Gastrocnemius medialis (tissue), 4 donors: ENCODE data around the gene GNAO1.

Source experiments
- CTCF ChIP-seq, 5 experiments: fragments of 450-650 bp in 3 of 5; fragments of 200-600 bp in 2 of 5; sonication (generic) in 2 of 5; IDR thresholded peaks in 4 of 5; conservative IDR thresholded peaks in 1 of 5; 1 replicate in 4 of 5; 2 replicates in 1 of 5; pipeline ENCODE4 v1.5.1; 2016 to 2019; ENCODE audit warnings: antibody characterized with exemption in 5 of 5, mild to moderate bottlenecking in 3 of 5, moderate library complexity in 3 of 5
- POLR2A ChIP-seq, 2 donors: fragments of 450-650 bp; IDR thresholded peaks; one replicate each; pipeline ENCODE4 v1.6.1; 2017; ENCODE audit warnings: antibody characterized with exemption in 2 of 2, mild to moderate bottlenecking in 2 of 2, moderate library complexity in 2 of 2

- TF ChIP-seq CTCF (IDR thresholded peaks at IDR 0.05 in 4 of 5, conservative IDR thresholded peaks at IDR 0.05 in 1 of 5) (no peak), POLR2A (IDR thresholded peaks at IDR 0.05) (no peak)
These were observed 146.0 kb downstream of the GNAO1 start for GRCh38 chr16:56337131-56337857.
